D721Med (cell line): Measurements from ENCODE around the gene EXOC6B.

Experiments
- DNase-seq: peaks from one replicate; pipeline ENCODE4 v3.0.0; 2011; ENCODE audit warnings: low spot score; ENCODE audit not compliant: insufficient read length
- FAIRE-seq: peaks from 2 replicates; lab custom pipeline; 2011; peaks lifted over from hg19 to GRCh38; lab: Jason Lieb, UNC
- CTCF ChIP-seq: IDR thresholded peaks from 2 replicates; pipeline ENCODE4 v1.5.1; 2012; ENCODE audit warnings: mild to moderate bottlenecking, control low read depth; ENCODE audit not compliant: insufficient read depth; ENCODE audit errors: missing control alignments

The EXOC6B gene

GRCh38 chr2:72457801-72458516 lies 367.9 kb downstream of the EXOC6B start:
- DNase-seq: no peak
- no peak for TF ChIP-seq CTCF
- FAIRE-seq: no peak

- TF ChIP-seq CTCF: no peak
- FAIRE-seq (no peak), DNase-seq (no peak)
Measured at GRCh38 chr2:72454189-72454588, 371.6 kb downstream of the EXOC6B start.

GRCh38 chr2:72442270-72442669 lies 383.6 kb downstream of the EXOC6B start:
- no peak for FAIRE-seq
- no peak for TF ChIP-seq CTCF
- no peak for DNase-seq

GRCh38 chr2:72439892-72440291 lies 385.9 kb downstream of the EXOC6B start:
- DNase-seq (no peak), FAIRE-seq (no peak)
- TF ChIP-seq CTCF: no peak

GRCh38 chr2:72438364-72438763 lies 387.5 kb downstream of the EXOC6B start:
- FAIRE-seq (no peak), DNase-seq (no peak)
- no peak for TF ChIP-seq CTCF

- TF ChIP-seq CTCF: no peak
- FAIRE-seq (no peak), DNase-seq (no peak)
Measured at GRCh38 chr2:72431737-72432136, 394.1 kb downstream of the EXOC6B start.
